ENCODE results near the gene KLHL40.

The KLHL40 gene

GRCh38 chr3:42685363-42685881 lies at the start of gene KLHL40:
TSS of gene KLHL40 (plus strand) at chr3:42685537. CDS start at chr3:42685619, 82 bp downstream.
- peak within 1 kb of the TSS; percentile 72 for H3K27ac ChIP-seq
- CTCF ChIA-PET = no interaction called here
- TF ChIP-seq CTCF (conservative IDR thresholded peaks at IDR 0.05; ENCODE audit: low read depth) = no peak
- POLR2A ChIA-PET (ENCODE audit: low non-redundant PET) = no interaction called here
- no peak for DNase-seq (ENCODE audit: low spot score)

- no peak for TF ChIP-seq CTCF (conservative IDR thresholded peaks at IDR 0.05; ENCODE audit: low read depth)
- H3K27ac ChIP-seq = no peak overlapping the region
- ChIA-PET CTCF (no interaction called here), POLR2A (ENCODE audit: low non-redundant PET) (no interaction called here)
- DNase-seq (ENCODE audit: low spot score) = no peak
These were observed 48.3 kb upstream of the KLHL40 start for GRCh38 chr3:42637001-42637400.

- CTCF ChIA-PET = no interaction called here
- POLR2A ChIA-PET (ENCODE audit: low non-redundant PET) = no interaction called here
- no peak overlapping the region for H3K27ac ChIP-seq
- no peak for TF ChIP-seq CTCF (conservative IDR thresholded peaks at IDR 0.05; ENCODE audit: low read depth)
- DNase-seq (ENCODE audit: low spot score) = no peak
These were observed 46.9 kb upstream of the KLHL40 start for GRCh38 chr3:42638339-42638842.

GRCh38 chr3:42639192-42639591 lies 46.1 kb upstream of the KLHL40 start:
- H3K27ac ChIP-seq = no peak overlapping the region
- CTCF ChIA-PET = no interaction called here
- TF ChIP-seq CTCF (conservative IDR thresholded peaks at IDR 0.05; ENCODE audit: low read depth) = no peak
- DNase-seq (ENCODE audit: low spot score) = no peak
- POLR2A ChIA-PET (ENCODE audit: low non-redundant PET) = no interaction called here

- no peak for TF ChIP-seq CTCF (conservative IDR thresholded peaks at IDR 0.05; ENCODE audit: low read depth)
- ChIA-PET POLR2A (ENCODE audit: low non-redundant PET) (no interaction called here), CTCF (no interaction called here)
- no peak overlapping the region for H3K27ac ChIP-seq
- DNase-seq (ENCODE audit: low spot score) = no peak
These were observed 45.2 kb upstream of the KLHL40 start for GRCh38 chr3:42640129-42640528.

GRCh38 chr3:42640771-42641370 lies 44.5 kb upstream of the KLHL40 start:
- H3K27ac ChIP-seq = no peak overlapping the region
- CTCF ChIA-PET = no interaction called here
- TF ChIP-seq CTCF (conservative IDR thresholded peaks at IDR 0.05; ENCODE audit: low read depth) = no peak
- no peak for DNase-seq (ENCODE audit: low spot score)
- POLR2A ChIA-PET (ENCODE audit: low non-redundant PET) = no interaction called here
